ENCODE data around the gene SUN2. TPM values are rescaled to one million over a fixed set of nuclear protein-coding genes. Genes with fewer than 3 reads are reported as not detected.

Gene SUN2
- total RNA-seq, 1 donor from 2014 or later = 70.5 TPM

GRCh38 chr22:38707346-38707745 is 48.5 kb downstream of the SUN2 start:
- H3K4me1 Mint-ChIP-seq (ENCODE audit: unreplicated experiment) = peaks cover 44% of the 10 kb centered on the region
- peak overlapping the region; percentile 85 for H3K27ac Mint-ChIP-seq
- H3K9me3 Mint-ChIP-seq = no peaks in the 10 kb centered on the region
- peak overlapping the region; percentile 95 for H3K4me3 Mint-ChIP-seq
- no peak for TF ChIP-seq CTCF (conservative IDR thresholded peaks at IDR 0.05)
- no peak for DNase-seq (ENCODE audit: extremely low spot score, unreplicated experiment)
- H3K36me3 Mint-ChIP-seq = peaks cover 3% of the 10 kb centered on the region
- H3K27me3 Mint-ChIP-seq = no peaks in the 10 kb centered on the region

DNA sequence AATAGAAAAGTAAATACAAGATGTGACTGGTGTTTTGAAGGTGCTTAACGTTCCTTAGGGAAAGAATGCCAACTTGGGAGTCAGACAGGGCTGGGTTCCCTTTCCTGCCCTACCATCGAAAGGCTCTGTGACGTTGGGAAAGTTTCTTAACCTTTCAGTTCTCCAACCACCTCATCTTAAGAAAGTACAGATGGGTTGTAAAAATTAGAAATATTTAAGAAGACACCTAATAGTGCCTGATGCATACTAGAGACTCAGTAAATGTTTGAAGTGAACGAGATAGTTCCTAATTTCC is 49.0 kb downstream of the SUN2 start:
- no peaks in the 10 kb centered on the region for H3K27me3 Mint-ChIP-seq
- peaks cover 39% of the 10 kb centered on the region for H3K4me1 Mint-ChIP-seq (ENCODE audit: unreplicated experiment)
- TF ChIP-seq CTCF (conservative IDR thresholded peaks at IDR 0.05) = no peak
- H3K27ac Mint-ChIP-seq = peak overlapping the region; percentile 85
- no peaks in the 10 kb centered on the region for H3K9me3 Mint-ChIP-seq
- peak overlapping the region; percentile 95 for H3K4me3 Mint-ChIP-seq
- H3K36me3 Mint-ChIP-seq = peaks cover 3% of the 10 kb centered on the region
- no peak for DNase-seq (ENCODE audit: extremely low spot score, unreplicated experiment)

DNA sequence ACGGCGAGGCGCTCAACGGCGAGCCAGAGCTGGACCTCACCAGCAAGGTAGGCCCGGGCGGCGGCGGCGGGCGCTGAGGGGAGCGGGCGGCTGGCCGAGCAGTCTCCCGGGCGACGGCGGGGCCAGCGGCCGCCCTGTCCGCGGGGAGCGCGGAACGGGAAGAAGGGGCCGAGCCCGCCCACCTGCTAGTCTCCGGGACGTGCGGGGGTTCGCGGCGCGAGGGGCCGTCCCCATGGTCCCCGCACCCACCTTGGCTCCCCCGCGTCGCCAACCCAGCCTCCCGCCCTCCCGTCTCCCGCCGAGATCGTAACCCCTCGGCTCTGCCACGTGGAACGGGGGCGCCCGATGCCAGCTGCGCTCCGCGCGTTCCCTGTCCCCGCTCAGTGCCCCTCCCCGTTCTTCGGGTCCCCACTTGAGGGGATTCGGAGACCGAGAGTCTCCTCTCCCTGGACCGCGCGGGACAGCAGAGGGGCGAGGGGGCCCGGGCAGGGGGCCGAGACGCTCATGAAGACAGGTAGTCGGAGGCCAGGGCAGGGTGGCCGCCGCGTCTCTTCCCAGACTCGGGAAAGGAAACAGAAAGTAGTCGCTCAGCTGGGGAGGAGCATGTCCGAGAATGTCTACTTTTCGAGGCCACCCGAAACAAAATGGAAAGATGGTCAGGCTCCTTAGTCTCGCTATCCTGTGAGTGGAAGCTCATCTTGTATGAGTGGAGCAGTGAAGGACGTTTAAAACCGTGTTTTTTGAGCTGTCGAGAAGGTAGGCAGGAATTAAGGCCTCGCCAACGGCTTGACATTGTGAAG is 49.5 kb downstream of the SUN2 start:
- H3K9me3 Mint-ChIP-seq = no peaks in the 10 kb centered on the region
- peaks cover 3% of the 10 kb centered on the region for H3K36me3 Mint-ChIP-seq
- no peak for TF ChIP-seq CTCF (conservative IDR thresholded peaks at IDR 0.05)
- peak overlapping the region; percentile 95 for H3K4me3 Mint-ChIP-seq
- peaks cover 4% of the 10 kb centered on the region for H3K27me3 Mint-ChIP-seq
- peak overlapping the region; percentile 85 for H3K27ac Mint-ChIP-seq
- peaks cover 43% of the 10 kb centered on the region for H3K4me1 Mint-ChIP-seq (ENCODE audit: unreplicated experiment)
- DNase-seq (ENCODE audit: extremely low spot score, unreplicated experiment) = no peak

DNA sequence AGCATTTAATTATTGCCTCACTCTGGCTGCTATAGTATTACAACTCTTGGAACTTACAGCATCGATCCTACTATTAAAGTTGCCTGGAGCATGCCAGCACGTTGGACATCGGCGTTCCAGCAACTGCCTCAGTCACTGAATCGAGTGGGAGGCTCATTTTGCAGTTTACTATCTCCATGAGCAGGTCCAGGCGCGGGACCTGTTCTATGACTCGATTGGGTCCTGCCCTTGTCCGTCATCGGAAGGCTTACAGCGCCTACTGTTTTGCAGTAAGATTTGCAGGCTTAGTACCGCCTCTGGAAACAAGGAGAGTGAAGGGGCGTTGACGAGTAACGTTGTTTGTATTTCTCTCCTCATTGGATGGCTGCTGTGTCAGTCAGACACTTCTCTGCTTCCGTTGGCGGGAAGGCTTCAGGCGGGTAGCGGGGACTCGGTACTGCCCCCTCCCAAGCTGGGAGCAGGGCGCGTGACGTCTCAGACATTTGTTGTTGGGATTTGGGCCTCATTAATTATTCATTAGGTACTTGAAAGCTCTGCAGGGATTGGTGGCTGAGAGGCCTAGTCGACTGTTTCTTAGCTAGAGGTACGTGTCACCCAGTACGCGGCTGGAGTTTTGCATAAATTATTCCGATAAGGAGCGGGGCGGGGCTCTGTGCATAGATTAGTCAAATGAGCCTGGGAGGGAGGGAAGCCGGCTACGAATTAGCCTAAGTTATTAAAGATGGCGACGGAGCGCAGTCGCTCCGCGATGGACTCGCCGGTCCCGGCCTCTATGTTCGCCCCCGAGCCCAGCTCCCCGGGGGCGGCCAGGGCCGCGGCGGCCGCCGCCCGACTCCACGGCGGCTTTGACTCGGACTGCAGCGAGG is 50.3 kb downstream of the SUN2 start, which contains the start of gene GTPBP1:
Gene GTPBP1, plus strand, starts transcription at position 710 of the 866 bp plus-strand sequence. Its CDS starts 12 bp downstream, at position 722.
- peaks cover 6% of the 10 kb centered on the region for H3K27me3 Mint-ChIP-seq
- no peaks in the 10 kb centered on the region for H3K36me3 Mint-ChIP-seq
- H3K4me3 Mint-ChIP-seq = peak within 1 kb of the TSS; percentile 95
- H3K9me3 Mint-ChIP-seq = no peaks in the 10 kb centered on the region
- peak within 1 kb of the TSS; percentile 97 for H3K27ac Mint-ChIP-seq
- DNase-seq (ENCODE audit: extremely low spot score, unreplicated experiment) = peak; percentile 96
- TF ChIP-seq CTCF (conservative IDR thresholded peaks at IDR 0.05) = no peak
- H3K4me1 Mint-ChIP-seq (ENCODE audit: unreplicated experiment) = peaks cover 41% of the 10 kb centered on the region

- peaks cover 42% of the 10 kb centered on the region for H3K4me1 Mint-ChIP-seq (ENCODE audit: unreplicated experiment)
- no peaks in the 10 kb centered on the region for H3K36me3 Mint-ChIP-seq
- no peak for TF ChIP-seq CTCF (conservative IDR thresholded peaks at IDR 0.05)
Observed at GRCh38 chr22:38704654-38705234, 51.1 kb downstream of the SUN2 start.

More at GRCh38 chr22:38704654-38705234, 51.1 kb downstream of the SUN2 start:
- H3K4me3 Mint-ChIP-seq = peak overlapping the region; percentile 90
- H3K27me3 Mint-ChIP-seq = peaks cover 6% of the 10 kb centered on the region
- H3K27ac Mint-ChIP-seq = peak overlapping the region; percentile 97
- no peak for DNase-seq (ENCODE audit: extremely low spot score, unreplicated experiment)
- H3K9me3 Mint-ChIP-seq = no peaks in the 10 kb centered on the region
